ENCODE results near the gene MUS81.

GRCh38 chr11:65863889-65864705, 3.9 kb downstream of the MUS81 start:
- no peak for TF ChIP-seq CTCF (IDR thresholded peaks at IDR 0.05; ENCODE audit: insufficient read depth, low read length, poor library complexity, severe bottlenecking)
- no peak for TF ChIP-seq EZH2phosphoT487 (conservative IDR thresholded peaks at IDR 0.05; ENCODE audit: low read length)
